DMS53 treated with DMSO at 0.1 percent for 48 hours (cell line): ENCODE results near the gene RSPO1.
"Not testable (repeated sequence)": the region's sequence is repeated elsewhere in the genome, so short reads cannot be mapped to it uniquely, and the experiment has no call there.

Experiments
- DNase-seq: peaks from one replicate; lab custom pipeline; 2025; ENCODE audit not compliant: unreplicated experiment; lab: John Stamatoyannopoulos, UW

The RSPO1 gene

GRCh38 chr1:37634244-37634991, at the start of gene RSPO1:
Gene RSPO1 (minus strand): TSS chr1:37634892. CDS start chr1:37629661, 5,231 bp downstream.
- no peak for DNase-seq

- not testable (repeated sequence) for DNase-seq
Measured at GRCh38 chr1:37684182-37684581, 49.5 kb upstream of the RSPO1 start.

GRCh38 chr1:37682334-37682987, 47.8 kb upstream of the RSPO1 start:
- DNase-seq: peak; percentile 37

DNA sequence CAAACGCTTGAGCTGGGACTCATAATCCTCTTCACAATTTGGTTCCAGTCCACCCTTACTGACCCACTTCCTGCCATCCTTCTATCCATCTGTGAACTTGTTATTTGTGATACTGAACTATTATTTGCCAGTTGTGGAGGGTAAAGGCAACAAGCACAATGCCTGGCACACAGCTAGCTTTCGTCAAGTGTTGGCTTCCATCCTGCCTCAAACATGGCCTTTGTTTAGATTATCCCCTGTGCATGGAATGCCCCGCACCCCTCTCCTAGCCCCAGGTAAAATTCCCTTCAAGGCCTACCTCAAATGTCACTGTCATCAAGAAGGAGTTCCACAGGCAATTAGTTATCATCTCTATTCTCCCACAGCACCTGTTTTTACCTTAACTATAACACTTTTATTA, 46.2 kb upstream of the RSPO1 start:
- DNase-seq: no peak

DNA sequence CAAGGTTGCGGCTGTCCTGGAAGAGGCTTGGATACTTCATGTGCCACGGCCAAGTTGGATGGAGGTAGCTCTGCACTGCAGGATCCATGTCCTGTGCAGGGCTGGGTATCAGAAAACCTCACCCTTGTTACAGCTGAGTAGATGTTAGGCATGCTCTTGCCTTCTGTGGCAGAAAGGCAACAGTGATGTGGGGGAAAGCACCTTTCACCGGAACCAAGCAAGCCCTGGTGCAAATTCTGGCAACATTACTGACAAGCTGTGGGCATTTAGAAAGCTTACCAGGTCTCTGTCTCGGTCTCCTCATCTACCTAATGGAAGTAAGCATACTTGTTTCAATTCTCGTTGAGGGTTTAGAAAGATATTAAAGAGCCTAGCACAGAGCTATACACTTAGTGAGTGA, 43.1 kb upstream of the RSPO1 start:
- DNase-seq: no peak

GRCh38 chr1:37677143-37677439, 42.4 kb upstream of the RSPO1 start:
- DNase-seq: no peak

DNA sequence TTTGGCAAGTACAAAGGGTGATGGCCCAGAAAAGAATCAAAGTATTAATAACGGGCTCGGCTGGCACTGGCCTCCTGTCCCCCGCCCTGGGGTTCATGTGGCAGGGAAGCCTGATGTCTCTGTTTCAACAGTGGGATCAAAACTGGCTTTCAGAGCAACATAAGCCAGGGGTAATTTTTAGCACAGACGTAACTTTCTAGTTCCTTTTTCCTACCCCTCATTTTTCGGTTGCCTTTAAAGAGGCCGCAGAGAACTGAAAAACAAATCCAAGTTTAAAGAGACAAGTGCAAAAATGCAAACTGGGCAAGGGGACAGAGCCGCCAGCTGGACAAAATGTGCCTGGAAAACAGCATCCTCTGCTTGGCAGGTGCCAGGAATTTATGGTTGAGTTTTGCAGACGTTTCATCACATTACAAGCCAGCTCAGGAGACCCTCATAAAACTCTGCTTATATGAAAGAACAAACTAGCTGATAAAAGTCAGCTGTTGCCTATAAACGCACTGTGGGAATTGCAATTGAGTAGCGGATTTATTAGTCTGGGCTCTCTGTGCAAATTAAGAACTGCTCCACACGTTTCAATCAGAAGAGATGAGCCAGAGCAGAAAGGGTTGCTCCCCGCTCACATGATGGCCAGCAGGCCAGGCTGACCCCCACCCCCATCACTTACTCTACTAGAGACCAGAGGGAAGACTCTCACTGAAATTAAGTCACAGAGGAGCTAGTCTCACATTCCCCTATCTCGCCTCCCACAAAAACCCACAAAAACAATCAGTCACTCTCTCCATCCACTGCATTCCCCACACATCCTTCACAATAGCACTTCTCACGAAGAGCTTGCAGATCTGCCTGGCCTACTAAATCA, 41.8 kb upstream of the RSPO1 start:
- DNase-seq: no peak

GRCh38 chr1:37673920-37674319, 39.2 kb upstream of the RSPO1 start:
- DNase-seq: no peak

- no peak for DNase-seq
Measured at GRCh38 chr1:37672136-37672870, 37.6 kb upstream of the RSPO1 start.

GRCh38 chr1:37671261-37671660, 36.6 kb upstream of the RSPO1 start:
- no peak for DNase-seq

- DNase-seq: no peak
Measured at GRCh38 chr1:37670133-37670532, 35.4 kb upstream of the RSPO1 start.

DNA sequence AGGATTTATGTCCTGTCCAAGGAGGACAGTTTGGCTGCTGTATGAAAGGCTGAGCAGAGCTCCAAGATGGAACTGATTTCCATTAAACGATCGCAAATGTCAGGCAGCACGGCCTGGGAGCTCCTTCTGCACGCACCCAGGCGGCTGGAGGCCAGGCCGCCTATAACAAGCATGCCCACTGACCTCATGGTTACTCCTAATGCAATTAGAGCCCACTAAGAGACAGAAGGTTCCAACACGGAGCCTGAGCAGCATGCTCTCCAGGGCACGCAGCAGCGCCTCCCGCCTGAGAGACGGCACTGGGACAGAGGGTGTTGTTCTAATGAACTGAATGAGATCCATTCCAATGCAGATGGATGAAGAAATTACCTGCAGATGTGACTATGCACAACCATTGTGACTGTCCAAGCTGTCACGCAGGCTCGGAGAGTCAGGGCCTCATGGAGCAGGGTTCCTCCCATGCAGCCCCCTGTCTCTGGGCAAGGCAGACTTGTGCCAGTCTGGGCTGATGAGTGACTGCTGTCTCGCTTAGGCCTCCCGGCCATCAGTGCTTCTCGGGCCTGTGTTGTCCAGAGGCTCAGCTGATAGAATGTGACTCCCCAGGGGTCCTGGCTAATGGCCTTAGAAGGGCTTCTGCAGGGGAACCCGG, 32.5 kb upstream of the RSPO1 start:
- no peak for DNase-seq

GRCh38 chr1:37666241-37666867, 31.7 kb upstream of the RSPO1 start:
- no peak for DNase-seq

GRCh38 chr1:37663426-37664000, 28.8 kb upstream of the RSPO1 start:
- no peak for DNase-seq

- DNase-seq: no peak
Measured at GRCh38 chr1:37662031-37662755, 27.5 kb upstream of the RSPO1 start.

DNA sequence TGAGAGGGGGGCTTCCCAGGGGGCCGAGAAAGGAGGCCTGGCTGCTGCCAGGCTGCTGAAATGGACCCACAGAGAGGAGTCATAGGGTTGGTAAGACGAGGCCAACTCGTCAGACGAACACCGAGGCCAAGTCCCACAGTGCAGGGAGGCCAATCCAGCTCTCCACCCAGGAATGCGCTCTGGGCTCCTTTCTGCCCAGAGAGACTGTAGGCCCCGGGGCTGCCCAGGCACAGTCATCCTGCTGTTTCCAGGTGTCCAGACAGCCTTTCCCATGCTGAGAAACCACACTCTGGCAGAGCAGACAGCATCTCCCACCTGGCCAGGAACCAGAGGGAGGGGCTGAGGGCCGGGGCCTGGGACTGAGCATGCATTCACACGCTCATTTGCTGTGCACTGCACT, 26.7 kb upstream of the RSPO1 start:
- DNase-seq: no peak

GRCh38 chr1:37660664-37661063, 26.0 kb upstream of the RSPO1 start:
- no peak for DNase-seq

DNA sequence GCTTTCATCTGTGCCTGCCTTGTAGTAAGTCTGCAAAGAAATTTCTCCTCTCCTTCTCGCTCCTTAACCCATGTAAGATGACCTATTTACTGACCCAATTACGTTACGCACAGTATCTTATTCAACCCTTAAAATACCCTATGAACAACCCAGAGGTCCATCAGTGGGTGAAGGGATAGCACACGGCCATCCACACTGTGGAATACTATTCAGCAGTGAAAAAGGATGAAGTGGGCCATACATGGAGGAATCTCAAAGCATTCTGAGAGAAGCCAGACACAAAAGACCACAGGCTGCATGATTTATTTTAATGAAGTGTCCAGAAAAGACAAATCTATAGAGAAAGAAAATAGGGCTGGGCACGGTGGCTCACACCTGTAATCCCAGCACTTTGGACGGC, 23.8 kb upstream of the RSPO1 start:
- DNase-seq: no peak
